HG02571 (cell line): Measurements from ENCODE around the gene AGPAT3.
"Not testable (repeated sequence)": the region's sequence is repeated elsewhere in the genome, so short reads cannot be mapped to it uniquely, and the experiment has no call there.

Source experiments
- ATAC-seq: cut with Tn5 transposase; IDR thresholded peaks from one replicate; pipeline ENCODE4 v1.9.1; 2021; ENCODE audit warnings: mild to moderate bottlenecking, moderate library complexity; ENCODE audit not compliant: unreplicated experiment

AGPAT3 gene

GRCh38 chr21:43881935-43882334 lies 16.9 kb downstream of the AGPAT3 start:
- ATAC-seq, result no peak

GRCh38 chr21:43882952-43883545 lies 18.0 kb downstream of the AGPAT3 start:
- ATAC-seq, result no peak

- no peak for ATAC-seq
These were observed 19.2 kb downstream of the AGPAT3 start for GRCh38 chr21:43884012-43884860.

- ATAC-seq, result no peak
These were observed 19.9 kb downstream of the AGPAT3 start for GRCh38 chr21:43884861-43885417.

- ATAC-seq, result no peak
These were observed 20.7 kb downstream of the AGPAT3 start for GRCh38 chr21:43885721-43886120.

GRCh38 chr21:43886565-43886964 lies 21.5 kb downstream of the AGPAT3 start:
- ATAC-seq, result no peak

GRCh38 chr21:43889069-43889468 lies 24.0 kb downstream of the AGPAT3 start:
- ATAC-seq, result no peak

GRCh38 chr21:43890042-43890441 lies 25.0 kb downstream of the AGPAT3 start:
- ATAC-seq, result no peak

GRCh38 chr21:43892334-43892733 lies 27.3 kb downstream of the AGPAT3 start:
- ATAC-seq, result no peak

GRCh38 chr21:43892984-43893535 lies 28.0 kb downstream of the AGPAT3 start:
- no peak for ATAC-seq

- ATAC-seq, result no peak
These were observed 28.6 kb downstream of the AGPAT3 start for GRCh38 chr21:43893536-43894205.

- ATAC-seq, result no peak
These were observed 29.2 kb downstream of the AGPAT3 start for GRCh38 chr21:43894206-43894577.

- no peak for ATAC-seq
These were observed 30.2 kb downstream of the AGPAT3 start for GRCh38 chr21:43895196-43895595.

GRCh38 chr21:43896696-43897299 lies 31.8 kb downstream of the AGPAT3 start:
- not testable (repeated sequence) for ATAC-seq

GRCh38 chr21:43899307-43900077 lies 34.5 kb downstream of the AGPAT3 start:
- no peak for ATAC-seq

- no peak for ATAC-seq
These were observed 35.0 kb downstream of the AGPAT3 start for GRCh38 chr21:43900078-43900385.

GRCh38 chr21:43900690-43901089 lies 35.7 kb downstream of the AGPAT3 start:
- ATAC-seq, result no peak

GRCh38 chr21:43902441-43902840 lies 37.4 kb downstream of the AGPAT3 start:
- no peak for ATAC-seq

- ATAC-seq, result no peak
These were observed 38.5 kb downstream of the AGPAT3 start for GRCh38 chr21:43903451-43904091.

- ATAC-seq, result no peak
These were observed 39.3 kb downstream of the AGPAT3 start for GRCh38 chr21:43904331-43904781.
